ENCODE results near the gene ARHGEF11. TPM values are rescaled to one million over a fixed set of nuclear protein-coding genes. Genes with fewer than 3 reads are reported as not detected.

Gene ARHGEF11
- polyA plus RNA-seq, 1 donor (not counting 4 experiments of a cell fraction or from before 2014, with no cell fraction given), result 8.0 TPM

DNA sequence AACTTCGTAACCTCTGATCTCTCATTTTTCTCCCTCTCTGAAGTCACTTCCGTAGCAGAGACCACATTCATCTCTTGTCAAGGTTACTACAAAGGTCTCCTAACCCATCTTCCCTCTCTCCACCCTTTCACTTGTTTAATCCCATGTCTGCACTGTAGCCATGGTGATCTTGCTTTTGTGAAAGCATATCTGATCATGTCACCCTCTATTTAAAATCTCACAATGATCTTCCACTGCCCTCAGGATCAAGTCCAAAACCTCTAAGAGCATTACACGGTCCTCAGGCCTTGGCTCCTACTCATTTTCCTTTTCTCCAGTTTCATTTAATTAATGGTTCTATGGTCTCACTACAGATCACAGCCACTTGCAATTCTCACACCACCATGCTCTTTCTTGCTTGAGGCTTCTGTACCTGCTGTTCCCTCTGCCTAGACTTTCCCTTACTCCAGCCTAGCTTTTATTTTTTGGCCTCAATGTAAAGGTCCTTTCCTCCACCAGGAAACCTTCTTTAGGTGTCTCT lies 12.1 kb downstream of the ARHGEF11 start:
- DNase-seq (ENCODE audit: low read depth, low spot score) (no peak), FAIRE-seq (no peak)
- H3K9me1 ChIP-seq (ENCODE audit: control insufficient read depth, extremely low read depth, insufficient read depth, low read length), result no peaks in the 10 kb centered on the region
- no peak overlapping the region for H3K4me3 ChIP-seq (ENCODE audit: control insufficient read depth in 2 of 3, extremely low read depth in 1 of 3, insufficient read depth in 2 of 3, low read depth in 1 of 3, low read length in 3 of 3)
- no peaks in the 10 kb centered on the region for H4K20me1 ChIP-seq (ENCODE audit: control insufficient read depth, extremely low read depth, insufficient read depth, low read length)
- H3K9me3 ChIP-seq (ENCODE audit: control insufficient read depth, low read depth, low read length), result no peaks in the 10 kb centered on the region
- dilution Hi-C loops (cut with MboI; ENCODE audit: extremely low pct_ligation_motif_present, low sequenced_read_pairs), result no loop called here
- TF ChIP-seq EZH2 (IDR thresholded peaks at IDR 0.05; ENCODE audit: low read length), result no peak
- H3K27me3 ChIP-seq (ENCODE audit: control insufficient read depth, extremely low read depth, insufficient read depth, low read length), result no peaks in the 10 kb centered on the region
- H3K4me1 ChIP-seq (ENCODE audit: control insufficient read depth, extremely low read depth, insufficient read depth, low read length), result peaks cover 7% of the 10 kb centered on the region
- H3K9ac ChIP-seq (ENCODE audit: control insufficient read depth, extremely low read depth, insufficient read depth, low read length), result no peak overlapping the region
- H3K36me3 ChIP-seq (ENCODE audit: control insufficient read depth in 2 of 2, extremely low read depth in 1 of 2, insufficient read depth in 2 of 2, low read length in 2 of 2), result no peaks in the 10 kb centered on the region
- no peak overlapping the region for H2AFZ ChIP-seq (ENCODE audit: control insufficient read depth, low read length)
- no peaks in the 10 kb centered on the region for H3K79me2 ChIP-seq (ENCODE audit: control insufficient read depth, insufficient read depth, low read length)
- no peak overlapping the region for H3K27ac ChIP-seq (ENCODE audit: control insufficient read depth, insufficient read depth, low read length)
- no peak overlapping the region for H3K4me2 ChIP-seq (ENCODE audit: control insufficient read depth, extremely low read depth, insufficient read depth, low read depth, low read length)

DNA sequence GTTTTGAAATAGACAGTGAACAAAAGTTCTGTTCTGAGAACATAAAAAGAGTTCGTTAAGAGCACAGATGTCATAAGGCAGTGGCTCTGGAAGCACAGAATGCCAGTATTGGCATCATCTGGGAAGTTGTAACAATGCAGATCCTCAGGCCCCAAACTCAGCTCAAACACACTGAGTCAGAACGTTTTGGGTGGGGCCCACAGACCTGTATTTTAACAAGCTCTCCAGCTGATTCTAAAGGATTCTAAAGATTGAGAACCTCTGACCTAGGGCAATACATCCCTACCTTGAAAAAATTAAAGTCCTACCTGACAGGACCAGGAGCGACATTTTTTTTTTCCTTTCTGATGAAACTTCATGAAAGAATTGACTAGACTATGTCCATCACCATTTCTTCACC lies 13.2 kb downstream of the ARHGEF11 start:
- dilution Hi-C loops (cut with MboI; ENCODE audit: extremely low pct_ligation_motif_present, low sequenced_read_pairs), result no loop called here
- DNase-seq (ENCODE audit: low read depth, low spot score) (no peak), FAIRE-seq (no peak)
- no peaks in the 10 kb centered on the region for H4K20me1 ChIP-seq (ENCODE audit: control insufficient read depth, extremely low read depth, insufficient read depth, low read length)
- no peak overlapping the region for H3K4me2 ChIP-seq (ENCODE audit: control insufficient read depth, extremely low read depth, insufficient read depth, low read depth, low read length)
- peaks cover 5% of the 10 kb centered on the region for H3K79me2 ChIP-seq (ENCODE audit: control insufficient read depth, insufficient read depth, low read length)
- no peaks in the 10 kb centered on the region for H3K9me1 ChIP-seq (ENCODE audit: control insufficient read depth, extremely low read depth, insufficient read depth, low read length)
- H3K4me3 ChIP-seq (ENCODE audit: control insufficient read depth in 2 of 3, extremely low read depth in 1 of 3, insufficient read depth in 2 of 3, low read depth in 1 of 3, low read length in 3 of 3), result no peak overlapping the region
- no peaks in the 10 kb centered on the region for H3K36me3 ChIP-seq (ENCODE audit: control insufficient read depth in 2 of 2, extremely low read depth in 1 of 2, insufficient read depth in 2 of 2, low read length in 2 of 2)
- no peaks in the 10 kb centered on the region for H3K9me3 ChIP-seq (ENCODE audit: control insufficient read depth, low read depth, low read length)
- peaks cover 7% of the 10 kb centered on the region for H3K4me1 ChIP-seq (ENCODE audit: control insufficient read depth, extremely low read depth, insufficient read depth, low read length)
- H3K27ac ChIP-seq (ENCODE audit: control insufficient read depth, insufficient read depth, low read length), result no peak overlapping the region
- TF ChIP-seq, protein P1, sequence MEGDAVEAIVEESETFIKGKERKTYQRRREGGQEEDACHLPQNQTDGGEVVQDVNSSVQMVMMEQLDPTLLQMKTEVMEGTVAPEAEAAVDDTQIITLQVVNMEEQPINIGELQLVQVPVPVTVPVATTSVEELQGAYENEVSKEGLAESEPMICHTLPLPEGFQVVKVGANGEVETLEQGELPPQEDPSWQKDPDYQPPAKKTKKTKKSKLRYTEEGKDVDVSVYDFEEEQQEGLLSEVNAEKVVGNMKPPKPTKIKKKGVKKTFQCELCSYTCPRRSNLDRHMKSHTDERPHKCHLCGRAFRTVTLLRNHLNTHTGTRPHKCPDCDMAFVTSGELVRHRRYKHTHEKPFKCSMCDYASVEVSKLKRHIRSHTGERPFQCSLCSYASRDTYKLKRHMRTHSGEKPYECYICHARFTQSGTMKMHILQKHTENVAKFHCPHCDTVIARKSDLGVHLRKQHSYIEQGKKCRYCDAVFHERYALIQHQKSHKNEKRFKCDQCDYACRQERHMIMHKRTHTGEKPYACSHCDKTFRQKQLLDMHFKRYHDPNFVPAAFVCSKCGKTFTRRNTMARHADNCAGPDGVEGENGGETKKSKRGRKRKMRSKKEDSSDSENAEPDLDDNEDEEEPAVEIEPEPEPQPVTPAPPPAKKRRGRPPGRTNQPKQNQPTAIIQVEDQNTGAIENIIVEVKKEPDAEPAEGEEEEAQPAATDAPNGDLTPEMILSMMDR (optimal IDR thresholded peaks at IDR 0.05 in 1 of 3, IDR thresholded peaks at IDR 0.05 in 1 of 3, conservative IDR thresholded peaks at IDR 0.05 in 1 of 3; ENCODE audit: extremely low read depth in 1 of 3, insufficient read depth in 2 of 3, low read length in 3 of 3), result no peak
- TF ChIP-seq EZH2 (IDR thresholded peaks at IDR 0.05; ENCODE audit: low read length), result no peak
- H3K27me3 ChIP-seq (ENCODE audit: control insufficient read depth, extremely low read depth, insufficient read depth, low read length), result no peaks in the 10 kb centered on the region
- H2AFZ ChIP-seq (ENCODE audit: control insufficient read depth, low read length), result no peak overlapping the region
- H3K9ac ChIP-seq (ENCODE audit: control insufficient read depth, extremely low read depth, insufficient read depth, low read length), result no peak overlapping the region

DNA sequence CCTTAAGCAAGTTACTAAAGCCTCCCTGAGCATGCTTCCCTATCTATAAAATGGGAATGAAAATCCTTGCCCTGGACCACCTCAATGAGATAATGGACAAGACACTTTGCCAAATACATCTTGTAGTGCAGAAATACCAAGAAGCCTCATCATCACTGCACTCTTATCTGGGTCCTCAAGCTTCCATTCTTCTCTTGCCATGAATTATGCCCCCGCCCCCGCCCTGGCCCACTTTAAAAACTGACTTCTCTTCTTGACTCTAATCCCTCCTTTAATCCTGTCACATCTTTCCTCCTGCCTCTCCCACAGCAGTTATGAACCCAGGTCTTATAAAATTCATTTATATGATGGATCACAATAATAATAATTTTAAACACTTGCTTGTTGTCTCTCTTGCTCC lies 14.8 kb downstream of the ARHGEF11 start:
- no peak overlapping the region for H3K4me2 ChIP-seq (ENCODE audit: control insufficient read depth, extremely low read depth, insufficient read depth, low read depth, low read length)
- FAIRE-seq, result no peak

More for the DNA sequence above, 14.8 kb downstream of the ARHGEF11 start:
- no peaks in the 10 kb centered on the region for H3K36me3 ChIP-seq (ENCODE audit: control insufficient read depth in 2 of 2, extremely low read depth in 1 of 2, insufficient read depth in 2 of 2, low read length in 2 of 2)
- DNase-seq (ENCODE audit: low read depth, low spot score), result no peak
- dilution Hi-C loops (cut with MboI; ENCODE audit: extremely low pct_ligation_motif_present, low sequenced_read_pairs), result no loop called here
- no peak overlapping the region for H3K4me3 ChIP-seq (ENCODE audit: control insufficient read depth in 2 of 3, extremely low read depth in 1 of 3, insufficient read depth in 2 of 3, low read depth in 1 of 3, low read length in 3 of 3)
- no peaks in the 10 kb centered on the region for H4K20me1 ChIP-seq (ENCODE audit: control insufficient read depth, extremely low read depth, insufficient read depth, low read length)
- H3K9me1 ChIP-seq (ENCODE audit: control insufficient read depth, extremely low read depth, insufficient read depth, low read length), result no peaks in the 10 kb centered on the region
- H3K9me3 ChIP-seq (ENCODE audit: control insufficient read depth, low read depth, low read length), result no peaks in the 10 kb centered on the region
- H3K79me2 ChIP-seq (ENCODE audit: control insufficient read depth, insufficient read depth, low read length), result peaks cover 5% of the 10 kb centered on the region
- H3K9ac ChIP-seq (ENCODE audit: control insufficient read depth, extremely low read depth, insufficient read depth, low read length), result no peak overlapping the region
- H3K4me1 ChIP-seq (ENCODE audit: control insufficient read depth, extremely low read depth, insufficient read depth, low read length), result peaks cover 7% of the 10 kb centered on the region
- no peaks in the 10 kb centered on the region for H3K27me3 ChIP-seq (ENCODE audit: control insufficient read depth, extremely low read depth, insufficient read depth, low read length)
- TF ChIP-seq, protein P1 (optimal IDR thresholded peaks at IDR 0.05 in 1 of 3, IDR thresholded peaks at IDR 0.05 in 1 of 3, conservative IDR thresholded peaks at IDR 0.05 in 1 of 3; ENCODE audit: extremely low read depth in 1 of 3, insufficient read depth in 2 of 3, low read length in 3 of 3), result no peak
- no peak for TF ChIP-seq EZH2 (IDR thresholded peaks at IDR 0.05; ENCODE audit: low read length)
- no peak overlapping the region for H2AFZ ChIP-seq (ENCODE audit: control insufficient read depth, low read length)
- H3K27ac ChIP-seq (ENCODE audit: control insufficient read depth, insufficient read depth, low read length), result no peak overlapping the region
